Measurements from ENCODE around the gene PNPLA6. TPM values are rescaled to one million over a fixed set of nuclear protein-coding genes. Genes with fewer than 3 reads are reported as not detected.
A peak's percentile ranks its signal among the peaks of the same experiment; 100 is the strongest.

Gene PNPLA6
- total RNA-seq, 1 donor from 2014 or later = 116 TPM

DNA sequence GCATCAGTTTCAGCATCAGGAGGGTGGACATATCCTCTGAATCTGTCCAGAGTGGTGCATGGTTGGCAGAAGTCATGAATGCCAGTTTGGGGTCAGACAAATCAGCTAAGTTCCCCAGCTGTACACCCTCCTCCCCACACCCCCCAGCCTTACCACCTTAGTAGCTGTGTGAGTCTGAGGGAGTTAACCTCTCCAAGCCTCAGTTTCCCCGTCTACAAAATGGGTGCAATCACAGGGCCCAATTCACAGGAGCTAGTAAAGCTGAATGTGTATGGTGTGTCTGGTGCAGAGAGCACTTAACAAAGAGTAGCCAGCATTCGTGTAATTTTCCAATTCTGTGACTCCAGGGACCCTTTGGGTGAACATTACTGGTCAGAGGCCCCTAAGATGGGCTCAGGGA lies 33.0 kb upstream of the PNPLA6 start:
- H3K9me3 Mint-ChIP-seq = no peaks in the 10 kb centered on the region
- H3K4me1 Mint-ChIP-seq = peaks cover 18% of the 10 kb centered on the region
- TF ChIP-seq, protein P1, sequence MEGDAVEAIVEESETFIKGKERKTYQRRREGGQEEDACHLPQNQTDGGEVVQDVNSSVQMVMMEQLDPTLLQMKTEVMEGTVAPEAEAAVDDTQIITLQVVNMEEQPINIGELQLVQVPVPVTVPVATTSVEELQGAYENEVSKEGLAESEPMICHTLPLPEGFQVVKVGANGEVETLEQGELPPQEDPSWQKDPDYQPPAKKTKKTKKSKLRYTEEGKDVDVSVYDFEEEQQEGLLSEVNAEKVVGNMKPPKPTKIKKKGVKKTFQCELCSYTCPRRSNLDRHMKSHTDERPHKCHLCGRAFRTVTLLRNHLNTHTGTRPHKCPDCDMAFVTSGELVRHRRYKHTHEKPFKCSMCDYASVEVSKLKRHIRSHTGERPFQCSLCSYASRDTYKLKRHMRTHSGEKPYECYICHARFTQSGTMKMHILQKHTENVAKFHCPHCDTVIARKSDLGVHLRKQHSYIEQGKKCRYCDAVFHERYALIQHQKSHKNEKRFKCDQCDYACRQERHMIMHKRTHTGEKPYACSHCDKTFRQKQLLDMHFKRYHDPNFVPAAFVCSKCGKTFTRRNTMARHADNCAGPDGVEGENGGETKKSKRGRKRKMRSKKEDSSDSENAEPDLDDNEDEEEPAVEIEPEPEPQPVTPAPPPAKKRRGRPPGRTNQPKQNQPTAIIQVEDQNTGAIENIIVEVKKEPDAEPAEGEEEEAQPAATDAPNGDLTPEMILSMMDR (IDR thresholded peaks at IDR 0.05) = no peak
- no peaks in the 10 kb centered on the region for H3K36me3 Mint-ChIP-seq (ENCODE audit: low read depth)
- H3K27ac Mint-ChIP-seq = no peak overlapping the region
- H3K27me3 Mint-ChIP-seq = peaks cover 41% of the 10 kb centered on the region
- ChIA-PET POLR2A (no interaction called here), CTCF (no interaction called here)
- intact Hi-C loops (cut with micrococcal nuclease) = no loop called here
- ATAC-seq (ENCODE audit: low read depth) (no peak), DNase-seq (no peak)
- H3K4me3 Mint-ChIP-seq = no peak overlapping the region

DNA sequence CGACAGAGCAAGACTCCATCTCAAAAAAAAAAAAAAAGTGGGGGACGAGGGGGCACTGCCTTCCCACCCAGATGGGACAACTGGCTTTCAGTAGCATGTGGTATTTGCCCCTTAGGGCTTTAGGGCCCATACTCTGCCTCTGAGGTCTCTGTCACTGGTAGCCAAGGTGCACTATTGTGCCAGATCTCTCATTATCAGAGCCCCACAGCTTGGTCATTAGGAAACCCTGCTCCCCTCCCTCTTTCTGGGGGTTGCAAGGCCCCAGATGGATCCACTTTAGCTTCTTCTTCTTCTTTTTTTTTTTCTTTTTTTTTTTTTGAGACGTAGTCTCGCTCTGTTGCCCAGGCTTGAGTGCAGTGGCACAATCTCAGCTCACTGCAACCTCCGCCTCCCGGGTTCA lies 30.8 kb upstream of the PNPLA6 start:
- CTCF ChIA-PET = no interaction called here

DNA sequence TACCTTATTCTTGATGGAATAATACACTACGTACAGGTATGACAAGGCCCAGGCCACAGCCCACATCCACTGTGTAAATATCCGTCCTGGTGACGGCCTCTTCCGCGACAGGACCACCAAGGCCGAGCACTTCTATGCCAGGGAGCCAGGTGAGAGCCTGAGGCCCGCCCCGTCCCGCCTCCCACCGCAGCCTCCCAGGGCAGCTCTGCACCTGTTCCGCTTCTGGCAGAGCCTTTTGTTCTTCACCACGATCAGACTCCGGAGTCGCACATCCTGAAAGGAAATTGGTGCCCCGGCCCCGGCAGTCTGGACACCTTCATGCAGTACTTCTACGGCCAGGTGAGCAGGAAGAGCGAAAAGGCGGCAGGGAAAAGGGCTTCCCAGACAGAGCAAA lies 30.2 kb upstream of the PNPLA6 start:
- POLR2A ChIA-PET = interaction anchor here (0.6 kb wide), 1 partner anchor 78 kb away, joined by 7 read pairs; no protein-coding TSS in a partner anchor
- H3K4me1 Mint-ChIP-seq = peaks cover 17% of the 10 kb centered on the region
- no peak overlapping the region for H3K27ac Mint-ChIP-seq
- peaks cover 37% of the 10 kb centered on the region for H3K27me3 Mint-ChIP-seq
- DNase-seq = no peak
- intact Hi-C loops (cut with micrococcal nuclease) = no loop called here
- H3K36me3 Mint-ChIP-seq (ENCODE audit: low read depth) = no peaks in the 10 kb centered on the region
- H3K4me3 Mint-ChIP-seq = no peak overlapping the region
- no peak for ATAC-seq (ENCODE audit: low read depth)
- TF ChIP-seq, protein P1 (IDR thresholded peaks at IDR 0.05) = no peak
- CTCF ChIA-PET = no interaction called here
- no peaks in the 10 kb centered on the region for H3K9me3 Mint-ChIP-seq

More for the DNA sequence above, 30.8 kb upstream of the PNPLA6 start:
- Mint-ChIP-seq H3K27ac (no peak overlapping the region), H3K36me3 (ENCODE audit: low read depth) (no peaks in the 10 kb centered on the region), H3K4me1 (peaks cover 17% of the 10 kb centered on the region), H3K4me3 (no peak overlapping the region), H3K9me3 (no peaks in the 10 kb centered on the region), H3K27me3 (peaks cover 40% of the 10 kb centered on the region)
- ATAC-seq (ENCODE audit: low read depth) (no peak), DNase-seq (no peak)
- TF ChIP-seq, protein P1 (IDR thresholded peaks at IDR 0.05) = no peak
- POLR2A ChIA-PET = interaction anchor here (0.6 kb wide), 1 partner anchor 79 kb away, joined by 7 read pairs; no protein-coding TSS in a partner anchor
- intact Hi-C loops (cut with micrococcal nuclease) = no loop called here

DNA sequence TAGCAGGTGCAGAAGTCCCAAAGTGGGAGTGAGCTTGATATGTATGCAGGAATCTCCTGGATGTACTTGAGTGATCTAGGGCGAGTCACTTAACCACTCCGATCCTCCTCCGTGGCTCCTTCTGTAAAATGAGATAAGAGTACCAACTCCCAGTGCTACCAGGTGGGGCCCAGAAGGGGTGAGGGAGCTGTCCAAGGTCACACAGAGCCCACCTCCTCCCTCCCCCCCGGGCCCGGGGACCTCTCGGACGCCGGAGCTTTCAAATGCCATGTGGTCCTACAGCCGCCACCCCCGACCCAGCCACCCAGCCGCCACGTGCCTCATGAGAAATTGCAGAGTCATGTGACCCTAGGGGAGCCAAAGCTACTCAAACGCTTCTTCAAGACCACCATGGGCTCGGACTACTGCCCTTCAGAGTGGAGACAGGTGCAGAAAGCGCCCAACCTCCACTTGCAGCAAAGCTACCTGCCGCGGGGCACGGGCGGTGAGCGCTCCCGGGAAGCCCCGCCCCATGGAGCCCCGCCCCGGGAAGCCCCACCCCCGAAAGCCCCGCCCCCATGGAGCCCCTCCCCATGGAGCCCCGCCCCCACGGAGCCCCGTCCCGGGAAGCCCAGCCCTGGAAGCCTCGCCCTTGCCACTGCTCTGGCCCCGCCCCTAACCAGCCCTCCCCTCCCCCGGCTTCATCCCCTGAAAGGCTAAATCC lies 29.7 kb upstream of the PNPLA6 start:
- intact Hi-C loops (cut with micrococcal nuclease) = loop anchor here (2.0 kb wide), 1 partner anchor 17 kb away; the partner anchor contains the start of gene PEX11G
- TF ChIP-seq, protein P1 (IDR thresholded peaks at IDR 0.05) = no peak
- H3K9me3 Mint-ChIP-seq = no peaks in the 10 kb centered on the region
- H3K36me3 Mint-ChIP-seq (ENCODE audit: low read depth) = no peaks in the 10 kb centered on the region
- no peak overlapping the region for H3K4me3 Mint-ChIP-seq
- ATAC-seq (ENCODE audit: low read depth) (peak; percentile 55), DNase-seq (no peak)
- peaks cover 36% of the 10 kb centered on the region for H3K27me3 Mint-ChIP-seq
- peaks cover 17% of the 10 kb centered on the region for H3K4me1 Mint-ChIP-seq
- H3K27ac Mint-ChIP-seq = no peak overlapping the region
- ChIA-PET CTCF (no interaction called here), POLR2A (interaction anchor here (0.6 to 0.8 kb wide), 2 partner anchors 12 to 17 kb away, joined by 3 to 5 read pairs; partner anchors contain the start of gene MCOLN1)
